Muscle of leg (tissue), 11 donors: Measurements from ENCODE around the gene PNPLA3. TPM values are rescaled to one million over a fixed set of nuclear protein-coding genes. Genes with fewer than 3 reads are reported as not detected.
A peak's percentile ranks its signal among the peaks of the same experiment; 100 is the strongest.
"Not testable (repeated sequence)": the region's sequence is repeated elsewhere in the genome, so short reads cannot be mapped to it uniquely, and the experiment has no call there.

Source experiments
- DNase-seq: peaks from one replicate; pipeline ENCODE4 v3.0.0; 2013
- H3K27ac ChIP-seq: one replicate; pipeline ENCODE4 v1.5.1; 2013; ENCODE audit warnings: mild to moderate bottlenecking, low read length, control low read depth
- H3K27me3 ChIP-seq: one replicate; pipeline ENCODE4 v1.6.1; 2013; ENCODE audit warnings: low read length; ENCODE audit not compliant: control insufficient read depth, insufficient read depth
- H3K36me3 ChIP-seq: one replicate; pipeline ENCODE4 v1.6.1; 2013; ENCODE audit warnings: low read length; ENCODE audit not compliant: control insufficient read depth, insufficient read depth
- H3K4me1 ChIP-seq: one replicate; pipeline ENCODE4 v1.6.1; 2013; ENCODE audit warnings: low read length; ENCODE audit not compliant: control insufficient read depth, insufficient read depth
- H3K4me3 ChIP-seq: one replicate; pipeline ENCODE4 v1.5.1; 2013; ENCODE audit warnings: low read length, control low read depth
- H3K9me3 ChIP-seq: replicated peaks from 2 replicates; pipeline ENCODE4 v1.6.1; 2013; ENCODE audit warnings: low read depth, low read length; ENCODE audit not compliant: control insufficient read depth
- WGBS: methylation state at CpG from one replicate; pipeline ENCODE4 v1.1.5; 2013; ENCODE audit warnings: missing lambda C conversion rate; ENCODE audit not compliant: insufficient coverage; 5-methylcytosine and 5-hydroxymethylcytosine counted together
- polyA plus RNA-seq, 8 donors: library from polyadenylated mRNA; unstranded; fragments of 120-200 nt; gene quantifications; one replicate each; pipeline versions ENCODE4 v1.2.1 to v1.2.3, GENCODE V29; 2013; ENCODE audit warnings: inconsistent platforms in 1 of 8, low replicate concordance in 1 of 8; ENCODE audit not compliant: insufficient read length in 8 of 8, insufficient read depth in 1 of 8
- total RNA-seq: library from RNA; stranded (reverse); fragments of 120-200 nt; gene quantifications from one replicate; pipeline ENCODE4 v1.2.4, GENCODE V29; 2013

The PNPLA3 gene
- total and polyA plus RNA-seq, 9 donors = 0.18 to 0.79 (median 0.35) TPM

DNA sequence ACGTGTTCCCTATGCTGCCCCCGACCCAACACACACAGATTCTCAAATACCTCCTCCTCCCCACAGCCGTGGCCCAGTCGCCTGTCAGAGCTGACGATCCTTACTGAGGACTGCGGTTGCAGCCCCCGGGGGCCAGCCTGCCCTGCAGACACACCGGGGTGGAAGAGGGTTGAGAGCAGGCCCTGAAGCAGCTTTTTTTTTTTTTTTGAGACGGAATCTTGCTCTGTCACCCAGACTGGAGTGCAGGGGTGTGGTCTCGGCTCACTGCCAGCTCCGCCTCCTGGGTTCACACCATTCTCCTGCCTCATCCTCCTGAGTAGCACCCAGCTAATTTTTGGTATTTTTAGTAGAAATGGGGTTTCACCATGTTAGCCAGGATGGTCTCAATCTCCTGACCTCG is 20.6 kb upstream of the PNPLA3 start:
- H3K4me1 ChIP-seq, H3K36me3 ChIP-seq, DNase-seq, H3K27me3 ChIP-seq, H3K9me3 ChIP-seq, H3K4me3 ChIP-seq, H3K27ac ChIP-seq: not testable (repeated sequence)
- WGBS = 60% methylated on average over 2 of the region's 12 CpGs

DNA sequence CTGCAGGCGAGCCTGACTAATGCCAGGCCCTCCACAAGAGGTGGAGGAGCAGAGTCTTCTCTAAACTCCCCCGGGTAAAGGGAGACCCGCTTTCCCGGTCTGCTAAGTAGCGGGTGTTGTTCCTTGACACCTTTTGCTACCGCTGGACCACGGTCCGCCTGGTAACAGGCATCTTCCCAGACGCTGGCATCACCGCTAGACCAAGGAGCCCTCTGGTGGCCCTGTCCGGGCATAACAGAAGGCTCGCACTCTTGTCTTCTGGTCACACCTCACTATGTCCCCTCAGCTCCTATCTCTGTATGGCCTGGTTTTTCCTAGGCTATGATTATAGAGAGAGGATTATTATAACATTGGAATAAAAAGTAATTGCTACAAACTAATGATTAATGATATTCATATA is 19.2 kb upstream of the PNPLA3 start:
- H3K9me3 ChIP-seq, DNase-seq, H3K27me3 ChIP-seq, H3K4me3 ChIP-seq, H3K36me3 ChIP-seq, H3K27ac ChIP-seq, H3K4me1 ChIP-seq: not testable (repeated sequence)
- WGBS = 100% methylated on average over 1 of the region's 12 CpGs

DNA sequence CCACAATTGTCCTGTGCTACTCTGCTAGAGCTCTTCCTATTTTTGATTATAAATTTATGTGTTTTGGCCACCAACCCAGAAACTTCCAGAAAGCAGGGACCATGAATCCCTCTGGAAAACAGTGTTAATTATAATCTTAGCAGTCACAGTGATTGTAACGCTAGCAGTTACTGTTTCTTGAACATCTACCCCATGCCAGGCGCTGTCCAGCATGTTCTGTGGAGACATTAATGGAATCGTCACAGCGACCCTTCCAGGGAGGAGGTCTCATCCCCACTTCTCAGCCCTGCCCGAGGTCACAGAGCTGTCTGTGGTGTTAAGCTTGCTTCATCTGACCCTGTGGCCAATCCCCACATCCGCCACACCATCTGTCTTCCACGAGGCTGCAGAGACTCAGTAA is 17.9 kb upstream of the PNPLA3 start:
- no peaks in the 10 kb centered on the region for H3K9me3 ChIP-seq
- H3K27me3 ChIP-seq = peaks cover 8% of the 10 kb centered on the region
- peaks cover 6% of the 10 kb centered on the region for H3K4me1 ChIP-seq
- no peak overlapping the region for H3K4me3 ChIP-seq
- WGBS = 50% methylated on average over 5 of the region's 7 CpGs
- no peaks in the 10 kb centered on the region for H3K36me3 ChIP-seq
- DNase-seq = no peak
- no peak overlapping the region for H3K27ac ChIP-seq

DNA sequence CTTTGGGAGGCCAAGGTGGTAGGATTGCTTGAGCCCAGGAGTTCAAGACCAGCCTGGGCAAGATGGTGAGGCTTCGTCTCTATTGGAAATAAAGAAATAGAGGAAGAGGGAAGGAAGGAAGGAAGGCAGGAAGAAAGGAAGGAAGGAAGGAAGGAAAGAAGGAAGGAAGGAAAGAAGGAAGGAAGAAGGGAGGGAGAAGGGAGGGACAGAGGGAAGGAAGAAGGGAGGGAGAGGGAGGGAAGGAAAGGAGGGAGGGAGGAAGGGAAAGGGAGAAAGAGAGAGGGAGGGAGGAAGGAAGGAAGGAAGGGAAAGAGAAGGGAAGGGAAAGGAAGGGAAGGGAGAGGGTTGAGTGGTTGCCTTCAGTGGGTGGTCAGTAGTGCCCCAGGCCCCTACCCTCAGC is 13.9 kb upstream of the PNPLA3 start:
- Histone ChIP-seq H3K36me3 (no peaks in the 10 kb centered on the region), H3K4me1 (no peaks in the 10 kb centered on the region), H3K27ac (no peak overlapping the region), H3K4me3 (no peak overlapping the region), H3K9me3 (no peaks in the 10 kb centered on the region), H3K27me3 (peaks cover 10% of the 10 kb centered on the region)
- DNase-seq = no peak
- WGBS = 89% methylated on average over 1 of the region's 1 CpG

DNA sequence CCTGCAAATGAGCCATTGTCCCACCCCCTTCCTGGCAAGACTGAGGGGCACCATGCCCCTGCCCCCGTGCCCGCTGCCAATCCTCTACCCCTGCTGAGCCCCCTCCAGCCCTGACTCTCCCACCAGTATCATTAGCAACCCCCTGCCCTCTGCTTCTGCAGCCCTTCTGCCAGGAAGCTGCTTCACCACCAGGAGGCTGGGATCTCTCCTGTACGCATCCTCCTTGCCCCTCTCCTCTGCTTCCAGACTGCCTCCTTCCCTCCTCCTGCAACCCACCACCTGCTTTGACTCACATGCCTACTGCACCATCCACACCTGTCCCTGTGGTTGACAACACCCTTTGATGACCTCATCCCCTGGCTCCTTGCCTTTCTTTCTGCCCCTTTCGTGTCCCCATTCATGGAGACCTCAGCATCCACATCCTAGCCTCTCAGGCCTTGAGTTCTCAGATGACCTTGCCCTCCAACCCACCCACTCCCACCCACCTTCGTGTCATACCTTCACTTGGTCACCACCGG is 13.4 kb upstream of the PNPLA3 start:
- Histone ChIP-seq H3K36me3 (no peaks in the 10 kb centered on the region), H3K27ac (no peak overlapping the region), H3K27me3 (peaks cover 10% of the 10 kb centered on the region), H3K4me1 (no peaks in the 10 kb centered on the region), H3K4me3 (no peak overlapping the region), H3K9me3 (no peaks in the 10 kb centered on the region)
- DNase-seq = no peak
- 67% methylated on average over 6 of the region's 6 CpGs for WGBS

DNA sequence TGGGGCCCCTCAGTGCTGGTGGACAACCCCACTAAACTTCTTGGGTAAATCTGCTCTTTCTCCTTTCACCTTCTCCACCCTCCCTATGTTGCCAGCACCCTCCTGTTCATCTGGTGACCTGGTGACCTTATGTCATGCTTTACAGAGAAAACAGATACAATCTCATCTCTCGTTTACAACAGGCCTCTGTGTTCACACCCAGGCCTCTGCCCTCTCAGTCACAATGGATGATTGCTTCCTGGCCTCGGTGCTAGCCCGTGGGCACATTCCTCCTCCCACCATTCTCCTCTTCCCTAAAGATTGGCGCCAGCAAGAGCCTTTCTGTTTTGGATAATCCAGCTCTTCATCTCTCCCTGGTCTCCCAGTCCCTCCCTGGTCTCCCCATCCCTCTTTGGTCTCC is 12.3 kb upstream of the PNPLA3 start:
- 20% methylated on average over 4 of the region's 4 CpGs for WGBS
- DNase-seq = no peak
- H3K4me1 ChIP-seq = no peaks in the 10 kb centered on the region
- no peak overlapping the region for H3K27ac ChIP-seq
- H3K27me3 ChIP-seq = peaks cover 8% of the 10 kb centered on the region
- no peak overlapping the region for H3K4me3 ChIP-seq
- H3K9me3 ChIP-seq = no peaks in the 10 kb centered on the region
- no peaks in the 10 kb centered on the region for H3K36me3 ChIP-seq

DNA sequence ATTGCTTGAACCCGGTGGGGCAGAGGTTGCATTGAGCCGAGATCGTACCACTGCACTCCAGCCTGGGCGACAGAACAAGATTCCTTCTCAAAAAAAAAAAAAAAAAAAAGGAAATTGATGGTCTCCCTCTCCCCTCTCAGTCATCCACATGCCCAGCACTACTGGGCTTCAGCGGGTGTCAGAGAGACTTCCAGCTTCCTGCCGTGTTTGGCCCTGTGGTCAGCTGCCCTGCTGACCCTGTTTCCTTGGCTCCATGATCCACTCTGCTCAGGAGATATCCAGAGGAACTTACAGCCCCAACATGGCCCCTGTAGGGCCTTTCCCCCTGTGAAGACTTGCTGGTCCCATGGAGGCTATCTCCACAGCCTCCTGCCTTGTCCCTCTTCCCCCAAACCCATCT is 6.1 kb upstream of the PNPLA3 start:
- H3K4me1 ChIP-seq = peaks cover 7% of the 10 kb centered on the region
- 80% methylated on average over 6 of the region's 6 CpGs for WGBS
- H3K36me3 ChIP-seq = no peaks in the 10 kb centered on the region
- no peaks in the 10 kb centered on the region for H3K9me3 ChIP-seq
- H3K27me3 ChIP-seq = peaks cover 13% of the 10 kb centered on the region
- no peak overlapping the region for H3K4me3 ChIP-seq
- no peak for DNase-seq
- no peak overlapping the region for H3K27ac ChIP-seq

DNA sequence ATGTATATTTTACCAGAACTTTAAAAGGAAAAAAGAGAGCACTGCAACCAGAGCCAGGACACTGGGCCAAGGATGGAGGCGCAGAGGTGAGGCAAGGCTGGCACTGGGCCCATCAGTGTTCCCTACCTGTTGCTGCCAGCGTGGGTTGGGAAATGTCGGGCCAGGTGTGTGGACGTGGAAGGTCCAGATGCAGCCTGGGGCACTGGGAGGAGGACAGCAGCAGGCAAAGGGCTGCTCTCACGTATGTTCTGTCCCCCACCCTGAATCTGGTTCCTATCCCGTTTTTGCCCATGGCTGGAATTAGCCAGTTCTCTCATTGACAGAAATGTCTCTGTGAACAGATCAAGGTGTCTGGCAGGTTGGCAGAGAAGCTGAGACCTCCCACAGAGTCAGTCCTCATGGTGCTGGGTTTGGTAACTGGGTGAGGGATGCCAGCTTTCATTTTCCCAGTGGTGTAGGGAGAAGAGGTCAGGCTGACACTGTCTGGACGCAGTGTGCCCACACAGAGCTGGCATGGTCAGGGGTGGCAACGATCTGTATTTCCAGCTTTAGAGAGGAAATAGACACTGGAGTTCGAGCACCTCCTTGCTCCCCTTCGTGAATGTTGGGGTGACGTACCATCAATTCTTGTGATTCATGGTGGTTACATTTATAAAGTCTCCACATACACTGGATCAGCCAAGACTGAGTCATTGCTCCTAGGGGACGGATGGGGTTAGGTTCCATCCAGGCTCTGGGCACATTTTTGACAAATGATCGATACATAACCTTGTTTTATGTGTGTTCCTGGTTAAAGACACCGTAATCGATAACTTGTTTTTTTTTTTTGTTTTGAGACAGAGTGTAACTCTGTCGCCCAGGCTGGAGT is 4.3 kb upstream of the PNPLA3 start:
- Histone ChIP-seq H3K27me3 (peaks cover 17% of the 10 kb centered on the region), H3K36me3 (no peaks in the 10 kb centered on the region), H3K9me3 (no peaks in the 10 kb centered on the region), H3K27ac (no peak overlapping the region), H3K4me3 (no peak overlapping the region), H3K4me1 (peaks cover 18% of the 10 kb centered on the region)
- DNase-seq = no peak
- WGBS = 76% methylated on average over 14 of the region's 16 CpGs

DNA sequence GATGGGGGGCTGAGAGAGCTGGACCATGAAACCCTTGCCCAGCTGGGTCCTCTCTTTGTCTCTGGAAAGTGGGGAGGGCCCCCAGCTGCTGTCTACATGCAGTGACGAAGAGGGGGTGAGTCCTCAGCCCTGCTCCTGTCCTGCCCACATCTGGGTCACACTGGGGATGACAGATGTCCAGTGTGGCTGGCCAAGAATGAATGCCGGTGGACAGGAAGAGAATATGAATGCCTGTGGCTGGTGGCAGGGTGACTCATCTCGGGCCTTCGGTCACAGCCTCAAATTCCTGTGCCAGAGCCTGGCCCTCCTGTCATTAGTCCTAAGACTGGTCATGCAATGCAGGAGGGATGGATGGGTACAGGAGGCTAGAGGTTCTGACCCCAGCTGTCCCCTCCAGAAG is 2.2 kb upstream of the PNPLA3 start:
- no peak overlapping the region for H3K4me3 ChIP-seq
- no peaks in the 10 kb centered on the region for H3K9me3 ChIP-seq
- no peaks in the 10 kb centered on the region for H3K36me3 ChIP-seq
- 44% methylated on average over 4 of the region's 4 CpGs for WGBS
- peaks cover 23% of the 10 kb centered on the region for H3K4me1 ChIP-seq
- H3K27ac ChIP-seq = no peak overlapping the region
- H3K27me3 ChIP-seq = peaks cover 26% of the 10 kb centered on the region
- peak; percentile 52 for DNase-seq

DNA sequence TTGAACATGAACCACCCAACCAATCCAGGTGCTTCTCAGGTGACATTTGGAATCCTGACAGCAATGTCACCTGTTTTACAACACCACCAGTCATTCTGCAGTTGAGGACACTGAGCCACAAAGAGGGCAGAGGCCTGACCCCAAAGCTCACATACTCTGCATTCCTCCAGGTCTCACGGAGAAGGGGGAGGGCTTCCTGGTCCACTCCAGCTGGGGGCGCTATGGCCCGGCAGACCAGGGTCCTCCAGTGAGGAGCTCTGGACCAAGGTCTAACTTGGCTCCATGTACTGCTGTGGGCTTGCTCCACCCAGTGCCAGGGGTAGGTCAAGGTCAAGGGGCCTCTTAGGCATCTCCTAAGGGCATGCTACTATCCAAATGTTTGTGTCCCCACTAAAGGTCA is 1.5 kb upstream of the PNPLA3 start:
- H3K4me3 ChIP-seq = no peak overlapping the region
- H3K4me1 ChIP-seq = peaks cover 23% of the 10 kb centered on the region
- H3K36me3 ChIP-seq = no peaks in the 10 kb centered on the region
- no peaks in the 10 kb centered on the region for H3K9me3 ChIP-seq
- WGBS = 68% methylated on average over 3 of the region's 3 CpGs
- no peak overlapping the region for H3K27ac ChIP-seq
- DNase-seq = no peak
- peaks cover 26% of the 10 kb centered on the region for H3K27me3 ChIP-seq
